Bronchial epithelial cell (primary cell): ENCODE measurements around the gene ZFPL1. TPM values are rescaled to one million over a fixed set of nuclear protein-coding genes. Genes with fewer than 3 reads are reported as not detected.
A peak's percentile ranks its signal among the peaks of the same experiment; 100 is the strongest.
"Not testable (repeated sequence)": the region's sequence is repeated elsewhere in the genome, so short reads cannot be mapped to it uniquely, and the experiment has no call there.

Source experiments
- DNase-seq: peaks from one replicate; pipeline ENCODE4 v3.0.0-alpha.2; 2010; ENCODE audit warnings: low read depth
- FAIRE-seq: peaks from 2 replicates; lab custom pipeline; 2011; peaks lifted over from hg19 to GRCh38; lab: Jason Lieb, UNC
- H3K27me3 ChIP-seq: 2 replicates; pipeline ENCODE4 v1.5.1; 2011; ENCODE audit warnings: low read length; ENCODE audit not compliant: control insufficient read depth, insufficient read depth
- H3K36me3 ChIP-seq: 2 replicates; pipeline ENCODE4 v1.5.1; 2011; ENCODE audit warnings: low read length; ENCODE audit not compliant: control insufficient read depth, insufficient read depth
- H3K4me3 ChIP-seq: 2 replicates; pipeline ENCODE4 v1.5.1; 2011; ENCODE audit warnings: mild to moderate bottlenecking, low read depth, low read length, control low read depth
- CTCF ChIP-seq: IDR thresholded peaks from 2 replicates; pipeline ENCODE4 v1.5.1; 2011; ENCODE audit warnings: mild to moderate bottlenecking, moderate library complexity, low read length, control low read depth, inconsistent platforms; ENCODE audit not compliant: insufficient read depth, severe bottlenecking
- total RNA-seq: library from RNA; depleted of rRNA; stranded (reverse); fragments of >200 nt; gene quantifications from 2 replicates; pipeline ENCODE4 v1.2.1, GENCODE V29; 2014

ZFPL1 gene
- total RNA-seq, 1 donor from 2014 or later: 34.2 TPM

- FAIRE-seq (peak; percentile 7), DNase-seq (peak; percentile 97)
- peak; percentile 92 for TF ChIP-seq CTCF
- no peaks in the 10 kb centered on the region for H3K27me3 ChIP-seq
- peaks cover 26% of the 10 kb centered on the region for H3K36me3 ChIP-seq
- H3K4me3 ChIP-seq: peak within 1 kb of the TSS; percentile 84
These were observed 33.4 kb downstream of the ZFPL1 start, which contains the start of gene ZNHIT2 for GRCh38 chr11:65117206-65118096. Gene ZNHIT2, minus strand, starts transcription at chr11:65117701. Its CDS starts 48 bp downstream, at chr11:65117653.

- no peaks in the 10 kb centered on the region for H3K27me3 ChIP-seq
- no peak for DNase-seq
- peaks cover 26% of the 10 kb centered on the region for H3K36me3 ChIP-seq
- no peak for TF ChIP-seq CTCF
- FAIRE-seq: no peak
- no peak overlapping the region for H3K4me3 ChIP-seq
These were observed 34.2 kb downstream of the ZFPL1 start for GRCh38 chr11:65118097-65118837.

GRCh38 chr11:65118891-65119669 lies 35.1 kb downstream of the ZFPL1 start:
- FAIRE-seq, DNase-seq: not testable (repeated sequence)
- H3K36me3 ChIP-seq: peaks cover 26% of the 10 kb centered on the region

GRCh38 chr11:65119670-65119995 lies 35.6 kb downstream of the ZFPL1 start:
- no peak overlapping the region for H3K4me3 ChIP-seq
- DNase-seq (no peak), FAIRE-seq (no peak)
- no peak for TF ChIP-seq CTCF
- H3K27me3 ChIP-seq: no peaks in the 10 kb centered on the region
- peaks cover 29% of the 10 kb centered on the region for H3K36me3 ChIP-seq

More at GRCh38 chr11:65118891-65119669, 35.1 kb downstream of the ZFPL1 start:
- not testable (repeated sequence) for H3K27me3 ChIP-seq, H3K4me3 ChIP-seq

DNA sequence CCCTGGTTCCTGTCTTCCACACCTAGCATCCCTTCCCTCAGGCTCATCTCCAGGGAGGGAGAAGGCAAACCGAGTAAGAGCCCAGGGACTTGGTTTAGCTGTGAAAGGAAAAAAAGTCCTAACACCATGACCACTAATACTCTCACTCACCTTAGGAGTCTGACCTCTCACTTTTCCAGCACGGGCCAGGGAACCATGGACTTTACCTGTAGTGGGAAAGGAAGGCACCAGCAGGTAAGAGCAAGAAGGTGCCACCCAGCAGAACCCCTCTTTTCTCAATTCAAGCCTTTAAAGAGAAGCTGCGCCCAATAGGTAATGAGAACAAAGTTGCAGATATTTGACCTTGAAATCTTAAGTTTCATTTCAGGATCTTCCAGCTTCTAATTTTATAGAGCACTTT lies 36.8 kb downstream of the ZFPL1 start:
- FAIRE-seq: no peak
- TF ChIP-seq CTCF: no peak
- peaks cover 36% of the 10 kb centered on the region for H3K36me3 ChIP-seq

More for the DNA sequence above, 36.8 kb downstream of the ZFPL1 start:
- Histone ChIP-seq H3K27me3 (no peaks in the 10 kb centered on the region), H3K4me3 (peak overlapping the region; percentile 79)
- DNase-seq: no peak
